ENCODE results near the gene MED26.

Gene MED26

GRCh38 chr19:16619457-16619856, 8.5 kb downstream of the MED26 start (continued):
- no peak for TF ChIP-seq ZBTB11 (tag by site-specific recombination; conservative IDR thresholded peaks at IDR 0.05; ENCODE audit: low read depth)
- TF ChIP-seq ZNF423 (tag by site-specific recombination; IDR thresholded peaks at IDR 0.05) = no peak
- TF ChIP-seq ZSCAN18 (tag by site-specific recombination; IDR thresholded peaks at IDR 0.05) = no peak

GRCh38 chr19:16618248-16618647, 9.8 kb downstream of the MED26 start:
- POLR2A ChIA-PET = interaction anchor here (0.6 to 2.3 kb wide), 2 partner anchors 10 to 639 kb away, joined by 3 to 7 read pairs; partner anchors contain the start of gene MED26
- H3K4me3 ChIP-seq (ENCODE audit: low read depth, low read length) = no peak overlapping the region
- CTCF ChIA-PET = no interaction called here

GRCh38 chr19:16615808-16616207, 12.2 kb downstream of the MED26 start:
- CTCF ChIA-PET = interaction anchor here (0.7 kb wide), 1 partner anchor 84 kb away, joined by 4 read pairs; no protein-coding TSS in a partner anchor
- Histone ChIP-seq H3K4me1 (ENCODE audit: control insufficient read depth, insufficient read depth, low read length) (no peaks in the 10 kb centered on the region; the same call in 1 of the 2 replicates), H3K9me3 (ENCODE audit: control insufficient read depth, insufficient read depth, low read depth, low read length) (no peaks in the 10 kb centered on the region)

More at GRCh38 chr19:16618248-16618647, 9.8 kb downstream of the MED26 start:
- no peaks in the 10 kb centered on the region for H3K9me3 ChIP-seq (ENCODE audit: control insufficient read depth, insufficient read depth, low read depth, low read length)
- 0 out of 2 replicates have a peak, but pooled peaks have one; percentile 33 for TF ChIP-seq REST (tag by site-specific recombination; IDR thresholded peaks at IDR 0.05)
- no peak for TF ChIP-seq ZNF530 (tag by site-specific recombination; IDR thresholded peaks at IDR 0.05; ENCODE audit: low read depth)
- H3K27ac ChIP-seq (ENCODE audit: extremely low read depth, low read depth, low read length) = no peak overlapping the region
- H3K36me3 ChIP-seq (ENCODE audit: control insufficient read depth in 2 of 2, insufficient read depth in 1 of 2, low read length in 2 of 2) = peaks cover 0 to under 1% of the 10 kb centered on the region in 2 experiments; a peak in 1 of 3 replicates
- H3K4me1 ChIP-seq (ENCODE audit: control insufficient read depth, insufficient read depth, low read length) = no peaks in the 10 kb centered on the region

More at GRCh38 chr19:16615808-16616207, 12.2 kb downstream of the MED26 start:
- POLR2A ChIA-PET = interaction anchor here (0.5 to 1.5 kb wide), 4 partner anchors 12 to 77 kb away, joined by 4 to 8 read pairs (median 5); partner anchors contain the start of gene MED26
- TF ChIP-seq ZBTB17 (tag by site-specific recombination; IDR thresholded peaks at IDR 0.05) = peak; percentile 24; the same call in 1 of the 2 replicates
- peak; percentile 62 for TF ChIP-seq SP2 (tag by site-specific recombination; IDR thresholded peaks at IDR 0.05)
- TF ChIP-seq ZNF132 (tag by site-specific recombination; IDR thresholded peaks at IDR 0.05; ENCODE audit: borderline replicate concordance) = no peak
- TF ChIP-seq PRDM2 (tag by site-specific recombination; IDR thresholded peaks at IDR 0.05; ENCODE audit: borderline replicate concordance) = no peak
- Histone ChIP-seq H3K4me3 (ENCODE audit: low read depth, low read length) (no peak overlapping the region), H3K36me3 (ENCODE audit: control insufficient read depth in 2 of 2, insufficient read depth in 1 of 2, low read length in 2 of 2) (no peaks in the 10 kb centered on the region), H3K27ac (ENCODE audit: extremely low read depth, low read depth, low read length) (no peak overlapping the region)

Measured in HEK293 (cell line).